Left ventricle myocardium inferior (tissue), 1 donor: Measurements from ENCODE around the gene SLC25A21. TPM values are rescaled to one million over a fixed set of nuclear protein-coding genes. Genes with fewer than 3 reads are reported as not detected.

Experiments
- DNase-seq: peaks from one replicate; pipeline ENCODE4 v3.0.0-alpha.2; 2020
- H3K27ac ChIP-seq: fragments of 200-600 bp; replicated peaks from 2 replicates; pipeline ENCODE4 v1.8.0; 2021
- H3K27me3 ChIP-seq: fragments of 200-600 bp; 2 replicates; pipeline ENCODE4 v1.8.0; 2021; ENCODE audit warnings: low read depth
- H3K36me3 ChIP-seq: fragments of 200-600 bp; 2 replicates; pipeline ENCODE4 v1.8.0; 2021
- H3K4me1 ChIP-seq: fragments of 200-600 bp; 2 replicates; pipeline ENCODE4 v1.8.0; 2021
- H3K4me3 ChIP-seq: fragments of 200-600 bp; 2 replicates; pipeline ENCODE4 v1.8.0; 2021; ENCODE audit warnings: mild to moderate bottlenecking, moderate library complexity
- H3K9me3 ChIP-seq: fragments of 200-600 bp; replicated peaks from 2 replicates; pipeline ENCODE4 v1.8.0; 2021
- CTCF ChIP-seq: fragments of 200-600 bp; IDR thresholded peaks from 2 replicates; pipeline ENCODE4 v1.8.0; 2021; ENCODE audit warnings: antibody characterized with exemption, mild to moderate bottlenecking, borderline replicate concordance
- intact Hi-C: fragments of 100-400 bp; cut with micrococcal nuclease; formaldehyde crosslinking; loops from one replicate; pipeline ENCODE4 v1.11.0; 2022
- total RNA-seq: library from RNA; stranded (reverse); fragmentation: NEBNext Ultra II Directional; extraction: Animal tissue kit (Norgen Biotek cat#: 25700); gene quantifications from one replicate; pipeline ENCODE4 v1.2.1, GENCODE V29; 2021
- donor health status: DM: no; HTN: yes; CAD: no; lungs with severe emphysema.

Gene SLC25A21
- total RNA-seq, 1 donor from 2014 or later = 0.77 TPM

- DNase-seq = peak; percentile 54
- TF ChIP-seq CTCF = no peak
- Histone ChIP-seq H3K27me3 (peaks cover 100% of the 10 kb centered on the region), H3K36me3 (no peaks in the 10 kb centered on the region), H3K4me1 (peaks cover 79% of the 10 kb centered on the region), H3K9me3 (no peaks in the 10 kb centered on the region), H3K4me3 (peak within 1 kb of the TSS; percentile 57), H3K27ac (no peak within 1 kb of the TSS)
- intact Hi-C loops = no loop called here
Observed at GRCh38 chr14:36661506-36662257, 510.7 kb downstream of the SLC25A21 start, which contains the start of gene PAX9. Gene PAX9, plus strand, starts transcription at chr14:36661860. Its CDS starts 230 bp downstream, at chr14:36662090.

DNA sequence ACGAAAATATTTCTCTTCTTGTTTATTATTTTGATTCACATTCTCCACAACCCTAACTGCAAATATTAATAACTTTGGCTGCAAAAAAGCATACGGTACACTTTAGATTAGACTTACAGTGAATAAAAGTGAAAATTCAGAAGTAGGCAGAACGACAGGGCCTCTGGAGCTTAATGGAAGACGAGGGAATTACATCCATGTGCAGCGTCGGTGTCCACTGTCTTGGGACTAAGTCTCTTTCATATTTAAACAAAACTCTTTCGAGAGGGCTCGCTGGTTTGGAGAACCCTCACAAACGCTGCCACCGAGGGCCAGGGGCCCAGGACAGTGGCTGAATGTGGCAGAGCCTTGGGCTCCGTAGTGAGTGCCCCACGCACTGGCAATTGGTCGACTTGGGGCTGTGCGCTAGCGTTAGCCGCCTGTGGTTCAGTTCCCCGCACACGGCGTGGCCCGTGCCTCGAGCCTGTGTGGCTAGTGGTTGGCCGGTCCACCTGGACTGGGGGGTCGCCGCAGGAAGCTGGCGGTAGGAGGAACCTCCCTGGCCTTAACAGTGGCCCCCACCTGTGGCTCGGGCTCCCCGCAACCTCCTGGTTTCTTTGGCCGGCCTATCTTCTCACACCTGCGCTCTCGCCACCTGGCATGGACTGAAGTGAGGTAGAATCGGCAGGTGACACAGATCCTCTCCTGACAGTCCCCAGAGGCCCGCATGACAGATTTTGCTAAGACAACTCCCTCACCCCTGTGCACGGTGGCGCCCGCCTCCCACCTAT lies 511.5 kb downstream of the SLC25A21 start:
- intact Hi-C loops = no loop called here
- no peak for DNase-seq
- H3K27ac ChIP-seq = no peak overlapping the region

GRCh38 chr14:36659822-36660735 lies 512.3 kb downstream of the SLC25A21 start:
- Histone ChIP-seq H3K4me3 (no peak overlapping the region), H3K27ac (no peak overlapping the region), H3K4me1 (peaks cover 81% of the 10 kb centered on the region), H3K36me3 (no peaks in the 10 kb centered on the region), H3K27me3 (peaks cover 100% of the 10 kb centered on the region), H3K9me3 (no peaks in the 10 kb centered on the region)
- DNase-seq = no peak
- no peak for TF ChIP-seq CTCF
- intact Hi-C loops = no loop called here

More for the DNA sequence above, 511.5 kb downstream of the SLC25A21 start:
- Histone ChIP-seq H3K27me3 (peaks cover 100% of the 10 kb centered on the region), H3K36me3 (no peaks in the 10 kb centered on the region), H3K9me3 (no peaks in the 10 kb centered on the region), H3K4me1 (peaks cover 79% of the 10 kb centered on the region), H3K4me3 (peak overlapping the region; percentile 57)
- TF ChIP-seq CTCF = no peak

DNA sequence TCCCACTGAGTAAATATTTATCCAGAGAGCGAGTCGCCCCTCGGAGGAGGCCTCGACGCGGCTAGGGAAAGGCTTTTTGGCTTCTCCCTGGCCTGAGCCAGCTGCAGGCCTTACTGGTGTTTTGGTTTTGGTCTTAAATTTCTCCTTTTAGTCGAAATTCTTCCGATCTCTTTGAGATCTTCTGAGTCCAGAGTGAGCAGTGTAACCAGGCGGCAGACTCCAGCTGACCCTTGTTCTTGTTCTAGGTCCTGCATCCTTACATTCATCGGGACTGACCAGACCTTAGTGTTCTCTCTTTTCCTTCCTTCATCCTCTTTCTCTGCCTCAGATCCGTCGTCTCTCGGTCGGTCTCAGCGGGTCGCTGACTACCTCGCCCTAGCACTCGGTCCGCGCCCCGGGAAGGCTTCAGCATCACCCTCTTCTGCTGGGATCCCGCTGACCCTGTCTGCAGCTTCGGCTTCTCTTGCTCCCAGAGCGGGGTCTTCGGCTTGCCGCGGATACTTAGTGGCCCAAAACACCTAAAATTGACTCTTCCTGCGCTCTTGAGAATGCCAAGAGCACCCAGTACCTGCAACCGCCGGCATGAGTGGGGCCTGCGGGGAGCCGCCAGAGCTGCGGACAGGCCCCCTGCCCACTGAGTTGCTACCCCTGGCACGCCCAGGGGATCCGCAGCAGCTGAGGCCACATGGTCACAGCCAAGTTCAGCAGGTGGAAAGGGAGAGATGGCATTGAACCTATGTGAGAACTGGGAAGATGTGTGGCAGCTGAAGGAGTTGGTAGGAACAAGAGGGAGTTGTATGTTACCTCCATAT lies 513.2 kb downstream of the SLC25A21 start:
- H3K27ac ChIP-seq = no peak overlapping the region
- DNase-seq = no peak
- intact Hi-C loops = no loop called here
- no peaks in the 10 kb centered on the region for H3K9me3 ChIP-seq
- H3K4me3 ChIP-seq = no peak overlapping the region
- H3K27me3 ChIP-seq = peaks cover 100% of the 10 kb centered on the region
- no peak for TF ChIP-seq CTCF
- H3K4me1 ChIP-seq = peaks cover 88% of the 10 kb centered on the region
- H3K36me3 ChIP-seq = no peaks in the 10 kb centered on the region
